ENCODE data around the gene ERMAP.

DNA sequence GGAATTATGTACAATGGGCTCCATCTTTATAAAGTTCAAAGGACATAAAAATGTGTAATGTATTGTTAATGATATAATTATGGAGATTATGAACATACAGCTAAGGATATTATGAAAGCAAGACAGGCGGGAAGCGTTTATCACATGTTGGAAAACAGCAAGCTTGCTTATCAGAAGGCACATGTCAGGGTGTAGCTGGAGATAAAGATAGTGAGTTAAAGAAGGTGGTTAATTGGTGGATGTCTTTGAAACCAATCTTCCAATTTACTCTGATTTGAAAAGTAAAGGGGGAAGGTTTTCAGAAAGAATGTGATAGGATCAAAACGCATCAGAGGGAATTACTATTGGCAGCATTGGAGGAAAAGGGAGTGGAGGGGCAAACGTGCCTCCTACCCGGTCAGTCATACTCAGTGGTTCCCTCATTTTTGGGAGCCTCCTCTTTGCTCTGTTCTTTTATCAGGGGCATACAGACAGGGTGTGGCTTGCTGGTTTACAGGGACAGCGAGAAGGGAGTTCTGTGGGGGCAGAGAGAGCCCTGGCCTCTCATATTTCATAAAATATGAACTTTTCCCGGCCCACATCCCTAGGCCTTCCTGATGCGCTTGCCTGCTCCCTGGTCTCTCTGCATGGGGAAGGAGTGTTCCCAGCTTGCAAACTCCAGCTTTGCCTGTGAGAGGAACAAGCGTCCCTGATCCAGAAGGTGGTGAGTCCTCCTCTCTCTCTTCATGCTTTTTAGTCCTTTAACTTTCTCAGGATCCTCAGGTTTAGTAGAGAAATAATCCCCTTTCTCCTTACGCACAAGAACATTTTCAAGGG is 8.3 kb downstream of the ERMAP start:
- TF ChIP-seq, protein P1, sequence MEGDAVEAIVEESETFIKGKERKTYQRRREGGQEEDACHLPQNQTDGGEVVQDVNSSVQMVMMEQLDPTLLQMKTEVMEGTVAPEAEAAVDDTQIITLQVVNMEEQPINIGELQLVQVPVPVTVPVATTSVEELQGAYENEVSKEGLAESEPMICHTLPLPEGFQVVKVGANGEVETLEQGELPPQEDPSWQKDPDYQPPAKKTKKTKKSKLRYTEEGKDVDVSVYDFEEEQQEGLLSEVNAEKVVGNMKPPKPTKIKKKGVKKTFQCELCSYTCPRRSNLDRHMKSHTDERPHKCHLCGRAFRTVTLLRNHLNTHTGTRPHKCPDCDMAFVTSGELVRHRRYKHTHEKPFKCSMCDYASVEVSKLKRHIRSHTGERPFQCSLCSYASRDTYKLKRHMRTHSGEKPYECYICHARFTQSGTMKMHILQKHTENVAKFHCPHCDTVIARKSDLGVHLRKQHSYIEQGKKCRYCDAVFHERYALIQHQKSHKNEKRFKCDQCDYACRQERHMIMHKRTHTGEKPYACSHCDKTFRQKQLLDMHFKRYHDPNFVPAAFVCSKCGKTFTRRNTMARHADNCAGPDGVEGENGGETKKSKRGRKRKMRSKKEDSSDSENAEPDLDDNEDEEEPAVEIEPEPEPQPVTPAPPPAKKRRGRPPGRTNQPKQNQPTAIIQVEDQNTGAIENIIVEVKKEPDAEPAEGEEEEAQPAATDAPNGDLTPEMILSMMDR (IDR thresholded peaks at IDR 0.05; ENCODE audit: insufficient read depth, low read length): no peak
- TF ChIP-seq GABPA (IDR thresholded peaks at IDR 0.05; ENCODE audit: low read depth): no peak

All from HL-60 (cell line).